ENCODE data around the gene SNX30.

SNX30 gene

GRCh38 chr9:112891521-112891920 lies 141.0 kb downstream of the SNX30 start:
- no peak for DNase-seq

GRCh38 chr9:112892981-112893380 lies 142.4 kb downstream of the SNX30 start:
- no peak for DNase-seq

- peak; percentile 39 for DNase-seq
Observed at GRCh38 chr9:112894041-112894440, 143.5 kb downstream of the SNX30 start.

GRCh38 chr9:112894699-112895098 lies 144.1 kb downstream of the SNX30 start:
- DNase-seq, result no peak

GRCh38 chr9:112896131-112896530 lies 145.6 kb downstream of the SNX30 start:
- DNase-seq, result no peak

GRCh38 chr9:112898872-112899311 lies 148.3 kb downstream of the SNX30 start:
- no peak for DNase-seq

GRCh38 chr9:112900488-112900887 lies 149.9 kb downstream of the SNX30 start:
- no peak for DNase-seq

- DNase-seq, result no peak
Observed at GRCh38 chr9:112900901-112901300, 150.3 kb downstream of the SNX30 start.

GRCh38 chr9:112905084-112905483 lies 154.5 kb downstream of the SNX30 start:
- DNase-seq, result no peak

GRCh38 chr9:112911736-112912135 lies 161.2 kb downstream of the SNX30 start:
- no peak for DNase-seq

- DNase-seq, result no peak
Observed at GRCh38 chr9:112912636-112913035, 162.1 kb downstream of the SNX30 start.

GRCh38 chr9:112913326-112913725 lies 162.8 kb downstream of the SNX30 start:
- DNase-seq, result no peak

- DNase-seq, result no peak
Observed at GRCh38 chr9:112914524-112914923, 164.0 kb downstream of the SNX30 start.

GRCh38 chr9:112917047-112917986 lies 166.8 kb downstream of the SNX30 start:
- DNase-seq, result peak; percentile 32

GRCh38 chr9:112917987-112918362 lies 167.4 kb downstream of the SNX30 start:
- peak; percentile 10 for DNase-seq

GRCh38 chr9:112921549-112921948 lies 171.0 kb downstream of the SNX30 start:
- peak; percentile 45 for DNase-seq
